ENCODE results near the gene RNF123.

DNA sequence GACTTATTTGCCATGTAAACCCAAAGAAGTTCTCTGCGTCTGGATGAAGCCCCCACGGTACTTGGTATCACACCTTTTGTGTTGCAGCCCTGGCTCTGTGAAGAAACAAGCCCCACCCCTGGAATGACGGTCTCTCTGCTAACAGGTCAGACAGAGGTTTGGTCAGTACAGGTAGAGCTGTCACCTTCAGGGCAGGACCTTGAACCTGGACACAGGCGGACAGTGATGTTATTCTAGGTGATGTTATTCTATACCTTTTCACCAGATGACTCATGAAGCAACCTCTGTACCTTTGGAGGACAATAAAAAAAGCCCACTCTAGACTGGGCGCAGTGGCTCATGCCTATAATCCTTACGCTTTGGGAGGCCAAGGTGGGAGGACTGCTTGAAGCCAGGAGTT is 45.4 kb downstream of the RNF123 start:
- TF ChIP-seq POLR2A (IDR thresholded peaks at IDR 0.05) (no peak), CTCF (IDR thresholded peaks at IDR 0.05) (no peak)
